GM12878 (cell line): ENCODE results near the gene LMF1. TPM values are rescaled to one million over a fixed set of nuclear protein-coding genes. Genes with fewer than 3 reads are reported as not detected.

Source experiments
- ATAC-seq: fragments of 200-7000 bp; cut with Tn5 transposase; 3 replicates; pipeline ENCODE4 v1.9.1; 2020; ENCODE audit warnings: mild to moderate bottlenecking, moderate library complexity
- BruUV-seq: library from RNA; stranded (reverse); fragments of 400-500 nt; replicated peaks from 2 replicates; lab custom pipeline; 2021; lab: Mats Ljungman, UMichigan
- CTCF ChIA-PET: fragments of 300-600 bp; sonication (Branson Sonifier 250); formaldehyde crosslinking; extraction: SDS; loops from one replicate; lab custom pipeline; 2021; ENCODE audit warnings: inconsistent platforms; lab: Yijun Ruan, JAX
- POLR2A ChIA-PET: fragments of 350-600 bp; formaldehyde crosslinking; extraction: SDS; loops from one replicate; lab custom pipeline; 2021; ENCODE audit warnings: inconsistent platforms; lab: Charles Lee
- RAD21 ChIA-PET: fragments of 300-600 bp; sonication (Branson Sonifier 250); formaldehyde crosslinking; loops from one replicate; lab custom pipeline; 2023; ENCODE audit warnings: antibody characterized with exemption; ENCODE audit not compliant: unreplicated experiment; lab: Charles Lee
- SMC1A ChIA-PET: fragments of 300-600 bp; sonication (Branson Sonifier 250); formaldehyde crosslinking; loops from one replicate; lab custom pipeline; 2023; ENCODE audit not compliant: unreplicated experiment, uncharacterized antibody; lab: Charles Lee
- DNase-seq: peaks from one replicate; pipeline ENCODE4 v3.0.0-alpha.2; 2011; ENCODE audit warnings: low read depth, low spot score
- FAIRE-seq: peaks from 3 replicates; lab custom pipeline; 2011; peaks lifted over from hg19 to GRCh38; lab: Jason Lieb, UNC
- H2AFZ ChIP-seq: 2 replicates; pipeline ENCODE4 v1.6.0; 2011; ENCODE audit warnings: low read depth, low read length, control low read depth; ENCODE audit not compliant: control insufficient read depth
- H3K27ac ChIP-seq: 2 replicates; pipeline ENCODE4 v1.5.1; 2011; ENCODE audit warnings: control low read depth; ENCODE audit not compliant: control insufficient read depth, insufficient read depth
- H3K27me3 ChIP-seq, 2 experiments: replicated peaks in 1 of 2; 2 replicates each; pipeline versions ENCODE4 v1.6.0 to v1.6.1; 2011; ENCODE audit warnings: low read length in 1 of 2; ENCODE audit not compliant: control insufficient read depth in 2 of 2, insufficient read depth in 2 of 2
- H3K36me3 ChIP-seq, 2 experiments: 2 replicates each; pipeline ENCODE4 v1.5.1; 2011; ENCODE audit warnings: low read length in 1 of 2; ENCODE audit not compliant: control insufficient read depth in 2 of 2, insufficient read depth in 2 of 2
- H3K4me1 ChIP-seq: 2 replicates; pipeline ENCODE4 v1.6.1; 2011; ENCODE audit warnings: mild to moderate bottlenecking, low read length, moderate library complexity, mixed read lengths; ENCODE audit not compliant: control insufficient read depth, insufficient read depth
- H3K4me2 ChIP-seq: 2 replicates; pipeline ENCODE4 v1.6.0; 2011; ENCODE audit warnings: control low read depth; ENCODE audit not compliant: control insufficient read depth, insufficient read depth
- H3K4me3 ChIP-seq: fragments of 200-600 bp; sonication (generic); 2 replicates; pipeline ENCODE4 v1.5.1; 2016
- H3K79me2 ChIP-seq: 2 replicates; pipeline ENCODE4 v1.6.0; 2011; ENCODE audit warnings: low read length; ENCODE audit not compliant: control insufficient read depth, insufficient read depth
- H3K9ac ChIP-seq: 2 replicates; pipeline ENCODE4 v1.8.0; 2011; ENCODE audit warnings: low read length, control low read depth, mixed read lengths; ENCODE audit not compliant: control insufficient read depth, insufficient read depth
- H3K9me3 ChIP-seq: replicated peaks from 3 replicates; pipeline ENCODE4 v1.5.1; 2011; ENCODE audit warnings: mild to moderate bottlenecking, low read length; ENCODE audit not compliant: control insufficient read depth, insufficient read depth
- H4K20me1 ChIP-seq: 2 replicates; pipeline ENCODE4 v1.6.0; 2011; ENCODE audit not compliant: control insufficient read depth, insufficient read depth
- EED ChIP-seq: sonication (generic); IDR thresholded peaks from 2 replicates; pipeline ENCODE4 v1.6.1; 2016; ENCODE audit warnings: antibody characterized with exemption, low read depth
- ELK1 ChIP-seq: IDR thresholded peaks from 2 replicates; pipeline ENCODE4 v1.6.1; 2012; ENCODE audit warnings: low read depth, low read length, improper control_type of control experiment
- NKRF ChIP-seq: fragments of 450-650 bp; conservative IDR thresholded peaks from 2 replicates; pipeline ENCODE4 v1.6.1; 2017; ENCODE audit warnings: mild to moderate bottlenecking, moderate library complexity
- ZSCAN29 ChIP-seq: fragments of 450-650 bp; IDR thresholded peaks from 2 replicates; pipeline ENCODE4 v1.6.1; 2017; ENCODE audit warnings: mild to moderate bottlenecking, moderate library complexity
- WGBS: methylation state at CpG from one replicate; pipeline ENCODE4 v1.1.6; 2016; ENCODE audit warnings: low lambda C conversion rate; ENCODE audit not compliant: insufficient replicate concordance, insufficient coverage; ENCODE audit errors: missing lambda C conversion rate; 5-methylcytosine and 5-hydroxymethylcytosine counted together
- in situ Hi-C: fragments of 300-500 bp; cut with MboI; formaldehyde crosslinking; loops from 9 replicates; pipeline ENCODE4 v1.14.3; 2018; ENCODE audit warnings: mixed read lengths
- intact Hi-C: fragments of 100-400 bp; cut with micrococcal nuclease; formaldehyde crosslinking; loops from one replicate; pipeline ENCODE4 v1.14.2; 2022; ENCODE audit not compliant: unreplicated experiment
- polyA plus RNA-seq, 11 experiments: library from polyadenylated mRNA; depleted of rRNA in 4 of 11; unstranded in 6 of 11; stranded (reverse) in 5 of 11; fragments of >200 nt; fragmentation: Nextera tagmentation in 4 of 11; fragmentation: Illumina TruSeq in 1 of 11; extraction: Ambion mirVana in 4 of 11; extraction: Trizol in 1 of 11; gene quantifications; 1 replicate in 1 of 11; 2 replicates in 10 of 11; pipeline versions ENCODE4 v1.2.1 to v1.2.3, GENCODE V29; 2011 to 2016; ENCODE audit warnings: inconsistent platforms in 2 of 11, missing spikeins in 2 of 11, low read depth in 1 of 11
- total RNA-seq, 4 experiments: library from RNA; depleted of rRNA in 3 of 4; stranded (reverse); fragments of >200 nt in 3 of 4; fragmentation: Illumina TruSeq in 1 of 4; extraction: Trizol in 1 of 4; gene quantifications; 2 replicates each; pipeline versions ENCODE4 v1.2.1 to v1.2.3, GENCODE V29; 2013 to 2021
- TF ChIP-seq, protein P1 (sequence below): fragments of 450-650 bp; formaldehyde crosslinking; IDR thresholded peaks from 2 replicates; pipeline ENCODE4 v1.4.0; 2022; ENCODE audit warnings: mild to moderate bottlenecking, moderate library complexity

LMF1 gene
- total and polyA plus RNA-seq, 10 of the 15 experiments (the other 5 are each of a cell fraction or from before 2014, with no cell fraction given): 0.18 to 3.2 (median 1.4) TPM; not detected in 1

DNA sequence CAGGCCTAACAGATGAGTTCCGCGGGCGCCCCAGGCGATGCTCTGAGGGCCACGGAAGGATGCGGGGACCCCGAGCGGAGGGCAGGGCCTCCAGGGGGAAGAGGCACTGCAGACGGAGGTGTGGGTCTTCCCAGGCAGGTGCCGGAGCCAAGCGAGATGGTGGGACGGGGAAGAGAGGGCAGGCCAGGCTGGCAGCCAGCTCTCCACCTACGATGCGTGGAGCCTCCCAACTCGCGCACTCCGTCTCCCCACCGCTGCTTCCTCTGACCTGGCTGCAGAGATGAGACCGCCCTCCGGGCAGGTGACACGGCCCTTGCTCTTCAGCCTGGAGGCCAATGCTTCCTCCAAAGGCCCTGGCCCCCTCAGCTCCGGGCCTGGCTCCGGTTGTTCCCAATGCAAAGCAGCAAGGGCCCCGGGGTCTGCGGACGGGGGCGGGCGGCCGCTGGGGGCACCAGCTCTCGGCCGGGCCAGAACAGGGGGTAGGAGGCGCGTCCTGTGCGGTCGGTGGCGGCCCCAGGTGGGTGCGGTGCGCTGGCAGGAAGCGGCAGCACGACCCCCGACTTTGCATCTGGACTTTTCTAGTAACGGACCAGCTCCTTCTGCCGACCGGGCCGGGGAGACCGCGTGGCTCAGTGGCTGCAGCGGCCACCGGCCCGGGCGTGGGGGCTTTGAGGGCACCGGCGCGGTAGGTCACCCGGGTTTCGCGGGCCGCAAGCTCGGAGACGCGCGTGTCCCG is 9.2 kb upstream of the LMF1 start:
- FAIRE-seq (no peak), DNase-seq (no peak), ATAC-seq (no peak)
- H3K36me3 ChIP-seq: no peaks in the 10 kb centered on the region
- no peak overlapping the region for H3K27ac ChIP-seq
- WGBS: 12% methylated on average over 62 of the region's 63 CpGs
- ChIA-PET SMC1A (no interaction called here), CTCF (no interaction called here), POLR2A (no interaction called here), RAD21 (no interaction called here)
- in situ Hi-C loops (no loop called here), intact Hi-C loops (no loop called here)
- H3K4me2 ChIP-seq: no peak overlapping the region
- H3K9me3 ChIP-seq: no peaks in the 10 kb centered on the region
- H4K20me1 ChIP-seq: no peaks in the 10 kb centered on the region
- H3K4me1 ChIP-seq: no peaks in the 10 kb centered on the region
- no peak overlapping the region for H2AFZ ChIP-seq
- no peaks in the 10 kb centered on the region for H3K79me2 ChIP-seq
- H3K9ac ChIP-seq: no peak overlapping the region
- no peak overlapping the region for H3K4me3 ChIP-seq
- no TSS peak for BruUV-seq
- H3K27me3 ChIP-seq: peaks cover 0 to 7% of the 10 kb centered on the region in 2 experiments; a peak in 2 of 4 replicates
- TF ChIP-seq NKRF (no peak), EED (no peak)

- Histone ChIP-seq H3K36me3 (no peaks in the 10 kb centered on the region), H3K79me2 (no peaks in the 10 kb centered on the region), H3K9ac (no peak overlapping the region), H3K9me3 (no peaks in the 10 kb centered on the region), H3K27ac (no peak overlapping the region), H3K4me2 (no peak overlapping the region), H4K20me1 (no peaks in the 10 kb centered on the region), H3K27me3 (peaks cover 0 to 7% of the 10 kb centered on the region in 2 experiments; a peak in 2 of 4 replicates), H3K4me3 (no peak overlapping the region), H3K4me1 (no peaks in the 10 kb centered on the region), H2AFZ (no peak overlapping the region)
- ChIA-PET SMC1A (no interaction called here), CTCF (no interaction called here), POLR2A (no interaction called here), RAD21 (no interaction called here)
- DNase-seq (no peak), ATAC-seq (no peak), FAIRE-seq (no peak)
- BruUV-seq: no TSS peak
- in situ Hi-C loops (no loop called here), intact Hi-C loops (no loop called here)
- 51% methylated on average over 13 of the region's 14 CpGs for WGBS
- no peak for TF ChIP-seq ZSCAN29
- TF ChIP-seq, protein P1, sequence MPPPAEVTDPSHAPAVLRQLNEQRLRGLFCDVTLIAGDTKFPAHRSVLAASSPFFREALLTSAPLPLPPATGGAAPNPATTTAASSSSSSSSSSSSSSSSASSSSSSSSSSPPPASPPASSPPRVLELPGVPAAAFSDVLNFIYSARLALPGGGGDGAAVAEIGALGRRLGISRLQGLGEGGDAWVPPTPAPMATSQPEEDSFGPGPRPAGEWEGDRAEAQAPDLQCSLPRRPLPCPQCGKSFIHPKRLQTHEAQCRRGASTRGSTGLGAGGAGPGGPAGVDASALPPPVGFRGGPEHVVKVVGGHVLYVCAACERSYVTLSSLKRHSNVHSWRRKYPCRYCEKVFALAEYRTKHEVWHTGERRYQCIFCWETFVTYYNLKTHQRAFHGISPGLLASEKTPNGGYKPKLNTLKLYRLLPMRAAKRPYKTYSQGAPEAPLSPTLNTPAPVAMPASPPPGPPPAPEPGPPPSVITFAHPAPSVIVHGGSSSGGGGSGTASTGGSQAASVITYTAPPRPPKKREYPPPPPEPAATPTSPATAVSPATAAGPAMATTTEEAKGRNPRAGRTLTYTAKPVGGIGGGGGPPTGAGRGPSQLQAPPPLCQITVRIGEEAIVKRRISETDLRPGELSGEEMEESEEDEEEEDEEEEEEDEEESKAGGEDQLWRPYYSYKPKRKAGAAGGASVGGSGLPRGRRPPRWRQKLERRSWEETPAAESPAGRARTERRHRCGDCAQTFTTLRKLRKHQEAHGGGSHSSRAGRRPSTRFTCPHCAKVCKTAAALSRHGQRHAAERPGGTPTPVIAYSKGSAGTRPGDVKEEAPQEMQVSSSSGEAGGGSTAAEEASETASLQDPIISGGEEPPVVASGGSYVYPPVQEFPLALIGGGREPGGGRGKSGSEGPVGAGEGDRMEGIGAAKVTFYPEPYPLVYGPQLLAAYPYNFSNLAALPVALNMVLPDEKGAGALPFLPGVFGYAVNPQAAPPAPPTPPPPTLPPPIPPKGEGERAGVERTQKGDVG (CRISPR knock-in tag): no peak
- TF ChIP-seq ELK1: no peak
These were observed 8.4 kb upstream of the LMF1 start for GRCh38 chr16:979147-979546.
